H9 (cell line): Measurements from ENCODE around the gene ZRSR2. TPM values are rescaled to one million over a fixed set of nuclear protein-coding genes. Genes with fewer than 3 reads are reported as not detected.
A peak's percentile ranks its signal among the peaks of the same experiment; 100 is the strongest.

Experiments
- DNase-seq: peaks from one replicate; pipeline ENCODE4 v3.0.0-alpha.2; 2017
- H2AFZ ChIP-seq: one replicate; pipeline ENCODE4 v1.6.1; 2013; ENCODE audit warnings: mild to moderate bottlenecking, low read length, control low read depth, moderate library complexity
- H2AK5ac ChIP-seq: 2 replicates; pipeline ENCODE4 v1.6.1; 2013; ENCODE audit warnings: low read length, control low read depth, mixed read lengths; ENCODE audit not compliant: insufficient read length
- H2BK120ac ChIP-seq: one replicate; pipeline ENCODE4 v1.6.1; 2013; ENCODE audit warnings: low read depth, mild to moderate bottlenecking, low read length, control low read depth, inconsistent platforms; ENCODE audit not compliant: poor library complexity, severe bottlenecking
- H2BK12ac ChIP-seq: 2 replicates; pipeline ENCODE4 v1.6.1; 2013; ENCODE audit warnings: low read length, control low read depth, mixed read lengths, low read depth; ENCODE audit not compliant: insufficient read length
- H2BK15ac ChIP-seq: 2 replicates; pipeline ENCODE4 v1.6.1; 2013; ENCODE audit warnings: low read depth, low read length, control low read depth
- H2BK20ac ChIP-seq: one replicate; pipeline ENCODE4 v1.6.1; 2013; ENCODE audit warnings: low read depth, mild to moderate bottlenecking, low read length, control low read depth, inconsistent platforms; ENCODE audit not compliant: poor library complexity, severe bottlenecking
- H2BK5ac ChIP-seq: 2 replicates; pipeline ENCODE4 v1.6.1; 2013; ENCODE audit warnings: low read length, control low read depth, mixed read lengths; ENCODE audit not compliant: insufficient read length
- H3K14ac ChIP-seq: 2 replicates; pipeline ENCODE4 v1.6.1; 2013; ENCODE audit warnings: low read length, control low read depth; ENCODE audit not compliant: insufficient read depth
- H3K18ac ChIP-seq: 2 replicates; pipeline ENCODE4 v1.6.1; 2013; ENCODE audit warnings: low read depth, mild to moderate bottlenecking, mixed read lengths, low read length, control low read depth; ENCODE audit not compliant: insufficient read length
- H3K23ac ChIP-seq: 2 replicates; pipeline ENCODE4 v1.6.1; 2013; ENCODE audit warnings: low read length, control low read depth, mixed read lengths, low read depth; ENCODE audit not compliant: insufficient read length
- H3K23me2 ChIP-seq: 2 replicates; pipeline ENCODE4 v1.6.1; 2013; ENCODE audit warnings: low read depth, mild to moderate bottlenecking, mixed read lengths, low read length, control low read depth; ENCODE audit not compliant: insufficient read length, poor library complexity, severe bottlenecking
- H3K27ac ChIP-seq: 2 replicates; pipeline ENCODE4 v1.5.1; 2013; ENCODE audit warnings: low read length, control low read depth, mixed read lengths, low read depth; ENCODE audit not compliant: insufficient read length
- H3K27me3 ChIP-seq: 2 replicates; pipeline ENCODE4 v1.6.1; 2013; ENCODE audit warnings: low read length, control low read depth, inconsistent platforms; ENCODE audit not compliant: insufficient read depth
- H3K4ac ChIP-seq: 2 replicates; pipeline ENCODE4 v1.6.1; 2013; ENCODE audit warnings: low read depth, mild to moderate bottlenecking, control low read depth, inconsistent platforms, low read length, moderate library complexity
- H3K4me1 ChIP-seq: 2 replicates; pipeline ENCODE4 v1.6.1; 2013; ENCODE audit warnings: low read length, control low read depth, inconsistent platforms; ENCODE audit not compliant: insufficient read depth
- H3K4me2 ChIP-seq: 2 replicates; pipeline ENCODE4 v1.6.1; 2013; ENCODE audit warnings: low read length, control low read depth, mixed read lengths; ENCODE audit not compliant: insufficient read length, insufficient read depth
- H3K56ac ChIP-seq: 2 replicates; pipeline ENCODE4 v1.6.1; 2013; ENCODE audit warnings: low read depth, mild to moderate bottlenecking, mixed read lengths, low read length, control low read depth; ENCODE audit not compliant: insufficient read length
- H3K79me1 ChIP-seq: 2 replicates; pipeline ENCODE4 v1.6.1; 2013; ENCODE audit warnings: low read depth, mild to moderate bottlenecking, moderate library complexity, low read length, control low read depth, inconsistent platforms; ENCODE audit not compliant: insufficient read depth, poor library complexity, severe bottlenecking
- H3K79me2 ChIP-seq: 2 replicates; pipeline ENCODE4 v1.6.1; 2013; ENCODE audit warnings: low read length, control low read depth, inconsistent platforms; ENCODE audit not compliant: insufficient read depth
- H3K9ac ChIP-seq: 2 replicates; pipeline ENCODE4 v1.6.1; 2013; ENCODE audit warnings: low read length, control low read depth, mixed read lengths; ENCODE audit not compliant: insufficient read length; ENCODE audit errors: extremely low read depth
- H3K9me3 ChIP-seq: one replicate; pipeline ENCODE4 v1.6.1; 2013; ENCODE audit warnings: low read depth, low read length, inconsistent platforms; ENCODE audit not compliant: control insufficient read depth
- H3T11ph ChIP-seq: one replicate; pipeline ENCODE4 v1.6.1; 2013; ENCODE audit warnings: mild to moderate bottlenecking, low read length, control low read depth, inconsistent platforms
- H4K20me1 ChIP-seq: one replicate; pipeline ENCODE4 v1.6.1; 2013; ENCODE audit not compliant: control insufficient read depth, insufficient read length, insufficient read depth
- H4K5ac ChIP-seq: 2 replicates; pipeline ENCODE4 v1.6.1; 2013; ENCODE audit warnings: low read depth, mild to moderate bottlenecking, mixed read lengths, low read length, control low read depth; ENCODE audit not compliant: insufficient read length
- H4K8ac ChIP-seq: replicated peaks from 2 replicates; pipeline ENCODE4 v1.6.1; 2013; ENCODE audit warnings: low read length, control low read depth, mixed read lengths, low read depth; ENCODE audit not compliant: insufficient read length
- H4K91ac ChIP-seq: 2 replicates; pipeline ENCODE4 v1.6.1; 2013; ENCODE audit warnings: low read depth, mild to moderate bottlenecking, moderate library complexity, mixed read lengths, low read length, control low read depth; ENCODE audit not compliant: insufficient read length
- H3K27ac Mint-ChIP-seq, 3 experiments: 2 replicates in 2 of 3; 3 replicates in 1 of 3; pipeline ENCODE4 v1.8.0; 2020 to 2021; ENCODE audit warnings: mixed read lengths in 3 of 3, mild to moderate bottlenecking in 1 of 3, moderate library complexity in 1 of 3
- H3K27me3 Mint-ChIP-seq: 2 replicates; pipeline ENCODE4 v1.8.0; 2021; ENCODE audit warnings: low read depth, mild to moderate bottlenecking, moderate library complexity, mixed read lengths
- H3K36me3 Mint-ChIP-seq, 3 experiments: 2 replicates in 2 of 3; 3 replicates in 1 of 3; pipeline ENCODE4 v1.8.0; 2020 to 2021; ENCODE audit warnings: low read depth in 3 of 3, mixed read lengths in 3 of 3; ENCODE audit not compliant: insufficient read depth in 1 of 3
- H3K4me1 Mint-ChIP-seq, 2 experiments: 2 replicates each; pipeline ENCODE4 v1.8.0; 2020; ENCODE audit warnings: mixed read lengths in 2 of 2
- H3K4me3 Mint-ChIP-seq, 2 experiments: 2 replicates in 1 of 2; 3 replicates in 1 of 2; pipeline ENCODE4 v1.8.0; 2020 to 2021; ENCODE audit warnings: mild to moderate bottlenecking in 2 of 2, mixed read lengths in 2 of 2, moderate library complexity in 1 of 2
- H3K9me3 Mint-ChIP-seq, 2 experiments: 2 replicates in 1 of 2; 3 replicates in 1 of 2; pipeline ENCODE4 v1.8.0; 2020; ENCODE audit warnings: mild to moderate bottlenecking in 2 of 2, mixed read lengths in 2 of 2, moderate library complexity in 1 of 2
- CTCF ChIP-seq: fragments of 200-600 bp; sonication (generic); conservative IDR thresholded peaks from 3 replicates; pipeline ENCODE4 v1.8.0; 2021; ENCODE audit warnings: antibody characterized with exemption, mild to moderate bottlenecking
- WGBS: extraction: QIAGEN DNeasy Blood & Tissue Kit; methylation state at CpG from one replicate; pipeline ENCODE4 v1.1.7; 2013; ENCODE audit warnings: missing lambda C conversion rate, low lambda C conversion rate, mixed read lengths; ENCODE audit not compliant: insufficient read length; ENCODE audit errors: extremely low coverage; 5-methylcytosine and 5-hydroxymethylcytosine counted together
- total RNA-seq: library from RNA; stranded (reverse); gene quantifications from 2 replicates; pipeline ENCODE4 v1.2.1, GENCODE V29; 2021

Gene ZRSR2
- total RNA-seq, 1 experiment from 2014 or later = 21.1 TPM

GRCh38 chrX:15854080-15854655, 63.9 kb downstream of the ZRSR2 start:
- H3K56ac ChIP-seq = no peak overlapping the region
- peak overlapping the region; percentile 16 for H3K27ac ChIP-seq
- no peak overlapping the region for H4K91ac ChIP-seq
- no peak overlapping the region for H2BK120ac ChIP-seq
- H3K27me3 ChIP-seq = no peaks in the 10 kb centered on the region
- H3K4me1 Mint-ChIP-seq = peaks cover 51 to 56% of the 10 kb centered on the region in 2 experiments
- DNase-seq = peak; percentile 57
- H3K27me3 Mint-ChIP-seq = no peaks in the 10 kb centered on the region
- H3K36me3 Mint-ChIP-seq = peaks cover 38 to 46% (median 44%) of the 10 kb centered on the region in 3 experiments; a peak in 6 of 7 replicates
- no peaks in the 10 kb centered on the region for H3K9me3 ChIP-seq
- peak overlapping the region; percentile 78 to 85 (median 78); a peak in 2 of 7 replicates for H3K27ac Mint-ChIP-seq
- TF ChIP-seq CTCF = peak; percentile 52; the same call in 2 of the 3 replicates
- H2AFZ ChIP-seq = no peak overlapping the region
- H2AK5ac ChIP-seq = no peak overlapping the region
- H4K8ac ChIP-seq = no peak overlapping the region
- H3K23ac ChIP-seq = no peak overlapping the region
- H2BK15ac ChIP-seq = no peak overlapping the region
- H4K5ac ChIP-seq = no peak overlapping the region
- peak overlapping the region; percentile 96 for H3K4me2 ChIP-seq
- no peak overlapping the region for H3T11ph ChIP-seq
- peaks cover 37% of the 10 kb centered on the region for H3K79me2 ChIP-seq
- H2BK5ac ChIP-seq = no peak overlapping the region
- no peaks in the 10 kb centered on the region for H4K20me1 ChIP-seq
- H3K79me1 ChIP-seq = no peaks in the 10 kb centered on the region
- no peak overlapping the region for H2BK12ac ChIP-seq
- WGBS = no CpG with 5 or more reads among the region's 65 CpGs
- H3K14ac ChIP-seq = peak overlapping the region; percentile 16
- H3K18ac ChIP-seq = no peak overlapping the region
- H3K4me1 ChIP-seq = no peaks in the 10 kb centered on the region; the same call in 1 of the 2 replicates
- no peak overlapping the region for H2BK20ac ChIP-seq
- no peak overlapping the region for H3K4ac ChIP-seq
- peak overlapping the region; percentile 87 to 93 for H3K4me3 Mint-ChIP-seq
- H3K9me3 Mint-ChIP-seq = no peaks in the 10 kb centered on the region; a peak in 1 of 5 replicates
- peaks cover 19% of the 10 kb centered on the region for H3K23me2 ChIP-seq
- H3K9ac ChIP-seq = peak overlapping the region; percentile 91
